ENCODE data around the gene STX5. TPM values are rescaled to one million over a fixed set of nuclear protein-coding genes. Genes with fewer than 3 reads are reported as not detected.

Gene STX5
- polyA plus RNA-seq, 3 donors: 36.4 to 39.6 (median 38.5) TPM

DNA sequence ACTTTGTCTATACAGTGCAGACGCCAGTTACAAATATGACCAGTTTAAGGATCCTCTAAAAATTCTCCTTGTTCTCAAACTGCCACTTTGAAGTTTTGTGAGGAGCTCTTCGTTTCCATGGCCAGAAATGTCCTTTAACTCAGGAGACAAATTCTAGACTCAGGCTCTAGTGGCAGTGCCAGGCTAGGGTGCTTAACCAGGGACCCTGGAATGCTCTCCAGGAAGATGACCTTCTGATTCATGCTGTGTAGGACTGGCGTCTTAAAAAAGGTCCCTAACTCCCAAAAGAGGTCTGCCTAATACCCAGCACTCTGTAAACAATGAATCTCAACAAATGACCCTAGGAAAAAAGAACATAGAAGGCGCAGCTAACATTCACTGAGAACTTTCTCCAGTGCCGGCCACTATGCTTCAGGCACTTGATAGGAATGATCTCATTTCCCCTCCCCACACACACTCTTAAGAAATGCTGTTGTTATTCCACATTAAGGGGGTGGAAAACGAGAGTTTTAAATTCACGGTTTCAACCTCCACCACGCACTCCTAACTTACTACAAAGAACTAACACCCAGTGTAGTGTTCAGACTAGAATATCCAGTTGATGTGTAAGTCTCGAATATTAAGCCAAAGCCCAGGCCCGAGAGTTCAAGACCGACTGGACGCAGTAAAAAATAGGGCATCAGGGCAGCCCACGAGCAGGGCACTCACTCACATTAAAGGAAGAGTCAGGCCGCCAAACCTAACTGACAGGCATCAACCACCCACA, 27.4 kb downstream of the STX5 start:
- intact Hi-C loops (cut with micrococcal nuclease): loop anchor here (1.0 to 5.0 kb wide), 3 partner anchors 28 to 33 kb away; partner anchors contain the start of genes STX5 (in 1 of the 2), TAF6L (in 1 of the 2), TEX54 (in 1 of the 2) and WDR74 (in 1 of the 2)
- peak overlapping the region; percentile 75 to 97 (median 91) for H3K4me3 ChIP-seq (replicated peaks in 1 of 3; ENCODE audit: low read depth in 2 of 3, low read length in 3 of 3)
- H3K36me3 Mint-ChIP-seq: peaks cover 45 to 53% of the 10 kb centered on the region in 2 donors
- H3K27ac Mint-ChIP-seq: peak overlapping the region; percentile 93 to 99 (median 96)
- TF ChIP-seq, protein P1, sequence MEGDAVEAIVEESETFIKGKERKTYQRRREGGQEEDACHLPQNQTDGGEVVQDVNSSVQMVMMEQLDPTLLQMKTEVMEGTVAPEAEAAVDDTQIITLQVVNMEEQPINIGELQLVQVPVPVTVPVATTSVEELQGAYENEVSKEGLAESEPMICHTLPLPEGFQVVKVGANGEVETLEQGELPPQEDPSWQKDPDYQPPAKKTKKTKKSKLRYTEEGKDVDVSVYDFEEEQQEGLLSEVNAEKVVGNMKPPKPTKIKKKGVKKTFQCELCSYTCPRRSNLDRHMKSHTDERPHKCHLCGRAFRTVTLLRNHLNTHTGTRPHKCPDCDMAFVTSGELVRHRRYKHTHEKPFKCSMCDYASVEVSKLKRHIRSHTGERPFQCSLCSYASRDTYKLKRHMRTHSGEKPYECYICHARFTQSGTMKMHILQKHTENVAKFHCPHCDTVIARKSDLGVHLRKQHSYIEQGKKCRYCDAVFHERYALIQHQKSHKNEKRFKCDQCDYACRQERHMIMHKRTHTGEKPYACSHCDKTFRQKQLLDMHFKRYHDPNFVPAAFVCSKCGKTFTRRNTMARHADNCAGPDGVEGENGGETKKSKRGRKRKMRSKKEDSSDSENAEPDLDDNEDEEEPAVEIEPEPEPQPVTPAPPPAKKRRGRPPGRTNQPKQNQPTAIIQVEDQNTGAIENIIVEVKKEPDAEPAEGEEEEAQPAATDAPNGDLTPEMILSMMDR (IDR thresholded peaks at IDR 0.05): no peak
- peak overlapping the region; percentile 89 for H3K9ac ChIP-seq (ENCODE audit: insufficient read depth, low read length, poor library complexity, severe bottlenecking)
- 3% methylated on average over 9 of the region's 14 CpGs for WGBS (ENCODE audit: insufficient coverage)
- H3K27me3 ChIP-seq (ENCODE audit: control insufficient read depth in 2 of 2, insufficient read depth in 2 of 2, low read length in 2 of 2): no peaks in the 10 kb centered on the region
- peak overlapping the region; percentile 98 for H3K27ac ChIP-seq (ENCODE audit: low read depth in 1 of 2, low read length in 2 of 2)
- H3K9me3 Mint-ChIP-seq: no peaks in the 10 kb centered on the region
- H3K4me1 Mint-ChIP-seq: peaks cover 35% of the 10 kb centered on the region
- peaks cover 54% of the 10 kb centered on the region for H4K20me1 ChIP-seq (ENCODE audit: insufficient read depth, low read length)
- H3K9me3 ChIP-seq (replicated peaks in 1 of 2; ENCODE audit: control insufficient read depth in 1 of 2, insufficient read depth in 1 of 2, low read length in 2 of 2): no peaks in the 10 kb centered on the region
- H3K4me2 ChIP-seq (replicated peaks; ENCODE audit: extremely low read depth, low read length, poor library complexity, severe bottlenecking): peak overlapping the region; percentile 82
- H3K79me2 ChIP-seq (ENCODE audit: insufficient read depth, low read length): peaks cover 63% of the 10 kb centered on the region
- DNase-seq: peak in 2 of 3 donors; percentile 30 to 36
- H2AFZ ChIP-seq (ENCODE audit: insufficient read depth, low read depth, low read length, poor library complexity, severe bottlenecking): no peak overlapping the region
- H3K27me3 Mint-ChIP-seq (ENCODE audit: low read depth in 3 of 3): peaks cover 0 to 3% (median 2%) of the 10 kb centered on the region in 3 donors
- H3K4me1 ChIP-seq (ENCODE audit: control insufficient read depth in 1 of 2, insufficient read depth in 2 of 2, low read length in 2 of 2): peaks cover 44 to 48% of the 10 kb centered on the region in 2 donors
- peak overlapping the region; percentile 97 to 98 for H3K4me3 Mint-ChIP-seq
- peaks cover 40 to 43% of the 10 kb centered on the region in 2 donors for H3K36me3 ChIP-seq (replicated peaks in 1 of 2; ENCODE audit: control insufficient read depth in 1 of 2, insufficient read depth in 2 of 2, low read length in 2 of 2)

DNA sequence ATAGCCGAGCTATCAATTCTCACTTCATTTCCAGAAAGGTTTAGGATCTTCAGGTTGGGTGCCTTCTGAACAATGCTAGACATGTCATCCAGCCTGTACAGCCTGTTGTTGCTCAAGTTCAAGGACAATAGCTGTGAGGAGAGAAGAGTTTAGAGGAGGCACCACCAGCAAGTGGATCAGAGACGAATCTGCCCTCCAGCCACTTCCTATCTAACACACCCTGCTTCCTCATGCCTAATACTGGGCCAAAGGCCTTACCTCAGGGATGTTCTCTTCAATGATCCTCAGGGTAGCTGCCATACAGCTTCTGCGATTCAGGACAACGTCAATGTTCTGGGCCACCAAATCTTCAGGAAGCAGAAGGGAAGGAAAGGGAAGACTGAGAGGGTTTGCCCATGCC, 30.8 kb downstream of the STX5 start:
- Histone ChIP-seq H3K4me3 (replicated peaks in 1 of 3; ENCODE audit: low read depth in 2 of 3, low read length in 3 of 3) (no peak overlapping the region), H3K9me3 (replicated peaks in 1 of 2; ENCODE audit: control insufficient read depth in 1 of 2, insufficient read depth in 1 of 2, low read length in 2 of 2) (no peaks in the 10 kb centered on the region), H3K4me2 (replicated peaks; ENCODE audit: extremely low read depth, low read length, poor library complexity, severe bottlenecking) (no peak overlapping the region), H3K27me3 (ENCODE audit: control insufficient read depth in 2 of 2, insufficient read depth in 2 of 2, low read length in 2 of 2) (no peaks in the 10 kb centered on the region), H3K79me2 (ENCODE audit: insufficient read depth, low read length) (peaks cover 91% of the 10 kb centered on the region), H2AFZ (ENCODE audit: insufficient read depth, low read depth, low read length, poor library complexity, severe bottlenecking) (no peak overlapping the region), H3K27ac (ENCODE audit: low read depth in 1 of 2, low read length in 2 of 2) (peak overlapping the region in 1 of 2 donors; percentile 32), H3K36me3 (replicated peaks in 1 of 2; ENCODE audit: control insufficient read depth in 1 of 2, insufficient read depth in 2 of 2, low read length in 2 of 2) (peaks cover 74 to 77% of the 10 kb centered on the region in 2 donors), H3K4me1 (ENCODE audit: control insufficient read depth in 1 of 2, insufficient read depth in 2 of 2, low read length in 2 of 2) (peaks cover 19 to 21% of the 10 kb centered on the region in 2 donors), H4K20me1 (ENCODE audit: insufficient read depth, low read length) (peaks cover 88% of the 10 kb centered on the region), H3K9ac (ENCODE audit: insufficient read depth, low read length, poor library complexity, severe bottlenecking) (no peak overlapping the region)
- Mint-ChIP-seq H3K4me1 (peaks cover 14% of the 10 kb centered on the region), H3K9me3 (no peaks in the 10 kb centered on the region), H3K27ac (peak overlapping the region in 4 of 7 donors; percentile 19 to 66 (median 63)), H3K27me3 (ENCODE audit: low read depth in 3 of 3) (peaks cover 0 to 1% (median 0%) of the 10 kb centered on the region in 3 donors), H3K4me3 (no peak overlapping the region), H3K36me3 (peaks cover 71 to 80% of the 10 kb centered on the region in 2 donors)
- DNase-seq: no peak
- TF ChIP-seq, protein P1 (IDR thresholded peaks at IDR 0.05): no peak
- intact Hi-C loops (cut with micrococcal nuclease): loop anchor here in 1 of 2 donors (5.0 kb wide), 1 partner anchor 36 kb away; the partner anchor contains the start of gene WDR74
- 100% methylated on average over 1 of the region's 4 CpGs for WGBS (ENCODE audit: insufficient coverage)

Measured in CD14-positive monocyte (primary cell).